ENCODE measurements around the gene RABGAP1L.

RABGAP1L gene

GRCh38 chr1:174397261-174397660 lies 237.9 kb downstream of the RABGAP1L start:
- TF ChIP-seq CTCF (IDR thresholded peaks at IDR 0.05; ENCODE audit: borderline replicate concordance, control extremely low read depth, extremely low read depth, insufficient read depth, missing control alignments): no peak
- in situ Hi-C loops (cut with MboI; ENCODE audit: low sequenced_read_pairs, unreplicated experiment): no loop called here
- no peak for DNase-seq (ENCODE audit: low spot score)

- in situ Hi-C loops (cut with MboI; ENCODE audit: low sequenced_read_pairs, unreplicated experiment): no loop called here
- TF ChIP-seq CTCF (IDR thresholded peaks at IDR 0.05; ENCODE audit: borderline replicate concordance, control extremely low read depth, extremely low read depth, insufficient read depth, missing control alignments): no peak
- DNase-seq (ENCODE audit: low spot score): no peak
These were observed 238.9 kb downstream of the RABGAP1L start for GRCh38 chr1:174398246-174398645.

- DNase-seq (ENCODE audit: low spot score): no peak
- in situ Hi-C loops (cut with MboI; ENCODE audit: low sequenced_read_pairs, unreplicated experiment): no loop called here
- TF ChIP-seq CTCF (IDR thresholded peaks at IDR 0.05; ENCODE audit: borderline replicate concordance, control extremely low read depth, extremely low read depth, insufficient read depth, missing control alignments): no peak
These were observed 239.9 kb downstream of the RABGAP1L start for GRCh38 chr1:174399211-174399610.

GRCh38 chr1:174401075-174401474 lies 241.8 kb downstream of the RABGAP1L start:
- DNase-seq (ENCODE audit: low spot score): no peak
- in situ Hi-C loops (cut with MboI; ENCODE audit: low sequenced_read_pairs, unreplicated experiment): no loop called here
- TF ChIP-seq CTCF (IDR thresholded peaks at IDR 0.05; ENCODE audit: borderline replicate concordance, control extremely low read depth, extremely low read depth, insufficient read depth, missing control alignments): no peak

- no peak for TF ChIP-seq CTCF (IDR thresholded peaks at IDR 0.05; ENCODE audit: borderline replicate concordance, control extremely low read depth, extremely low read depth, insufficient read depth, missing control alignments)
These were observed 245.9 kb downstream of the RABGAP1L start for GRCh38 chr1:174405219-174405618.

GRCh38 chr1:174406421-174406820 lies 247.1 kb downstream of the RABGAP1L start:
- DNase-seq (ENCODE audit: low spot score): no peak
- in situ Hi-C loops (cut with MboI; ENCODE audit: low sequenced_read_pairs, unreplicated experiment): no loop called here
- no peak for TF ChIP-seq CTCF (IDR thresholded peaks at IDR 0.05; ENCODE audit: borderline replicate concordance, control extremely low read depth, extremely low read depth, insufficient read depth, missing control alignments)

More at GRCh38 chr1:174405219-174405618, 245.9 kb downstream of the RABGAP1L start:
- in situ Hi-C loops (cut with MboI; ENCODE audit: low sequenced_read_pairs, unreplicated experiment): no loop called here
- no peak for DNase-seq (ENCODE audit: low spot score)

- DNase-seq (ENCODE audit: low spot score): no peak
- TF ChIP-seq CTCF (IDR thresholded peaks at IDR 0.05; ENCODE audit: borderline replicate concordance, control extremely low read depth, extremely low read depth, insufficient read depth, missing control alignments): no peak
- in situ Hi-C loops (cut with MboI; ENCODE audit: low sequenced_read_pairs, unreplicated experiment): no loop called here
These were observed 248.3 kb downstream of the RABGAP1L start for GRCh38 chr1:174407665-174408064.

Measured in GM13976 (cell line).